ENCODE data around the gene CALN1. TPM values are rescaled to one million over a fixed set of nuclear protein-coding genes. Genes with fewer than 3 reads are reported as not detected.

The CALN1 gene
- polyA plus RNA-seq, 1 donor from 2014 or later: 7.8 TPM

DNA sequence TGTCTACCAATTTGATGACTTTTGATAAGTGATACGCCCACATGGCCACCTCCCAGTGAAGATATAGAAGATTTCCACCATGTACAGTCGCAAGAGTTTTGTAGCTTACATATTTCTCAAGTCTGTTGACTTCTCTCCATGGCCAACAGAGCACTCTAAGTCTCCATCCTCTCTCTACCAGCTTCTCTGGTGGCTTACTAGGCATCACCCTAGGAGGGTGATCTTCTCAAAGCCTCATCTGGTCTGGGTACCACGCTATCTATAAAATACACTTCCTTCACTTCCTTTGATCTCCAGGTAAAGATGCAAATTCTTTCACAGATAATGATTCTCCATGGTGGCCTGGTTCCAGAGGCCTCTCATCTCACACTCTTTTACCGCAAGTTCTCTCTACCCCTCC, 49.9 kb downstream of the CALN1 start:
- Histone ChIP-seq H3K36me3 (ENCODE audit: insufficient read depth, low read length) (no peaks in the 10 kb centered on the region), H3K4me2 (ENCODE audit: low read length) (no peak overlapping the region), H2AFZ (ENCODE audit: low read depth, low read length) (no peak overlapping the region), H3F3A (ENCODE audit: insufficient read depth, low read length, poor library complexity, severe bottlenecking) (no peaks in the 10 kb centered on the region), H3K4me3 (ENCODE audit: low read length) (no peak overlapping the region), H3K27me3 (ENCODE audit: insufficient read depth, low read depth, low read length) (no peaks in the 10 kb centered on the region), H3K27ac (ENCODE audit: low read length) (no peak overlapping the region), H3K9me2 (ENCODE audit: insufficient read depth, low read length) (no peaks in the 10 kb centered on the region), H4K20me1 (ENCODE audit: insufficient read depth) (no peaks in the 10 kb centered on the region), H3K9ac (ENCODE audit: low read length) (no peak overlapping the region), H3K9me3 (ENCODE audit: low read length) (no peaks in the 10 kb centered on the region), H3K79me2 (replicated peaks; ENCODE audit: insufficient read depth, low read length) (no peaks in the 10 kb centered on the region)
- TF ChIP-seq, protein P1, sequence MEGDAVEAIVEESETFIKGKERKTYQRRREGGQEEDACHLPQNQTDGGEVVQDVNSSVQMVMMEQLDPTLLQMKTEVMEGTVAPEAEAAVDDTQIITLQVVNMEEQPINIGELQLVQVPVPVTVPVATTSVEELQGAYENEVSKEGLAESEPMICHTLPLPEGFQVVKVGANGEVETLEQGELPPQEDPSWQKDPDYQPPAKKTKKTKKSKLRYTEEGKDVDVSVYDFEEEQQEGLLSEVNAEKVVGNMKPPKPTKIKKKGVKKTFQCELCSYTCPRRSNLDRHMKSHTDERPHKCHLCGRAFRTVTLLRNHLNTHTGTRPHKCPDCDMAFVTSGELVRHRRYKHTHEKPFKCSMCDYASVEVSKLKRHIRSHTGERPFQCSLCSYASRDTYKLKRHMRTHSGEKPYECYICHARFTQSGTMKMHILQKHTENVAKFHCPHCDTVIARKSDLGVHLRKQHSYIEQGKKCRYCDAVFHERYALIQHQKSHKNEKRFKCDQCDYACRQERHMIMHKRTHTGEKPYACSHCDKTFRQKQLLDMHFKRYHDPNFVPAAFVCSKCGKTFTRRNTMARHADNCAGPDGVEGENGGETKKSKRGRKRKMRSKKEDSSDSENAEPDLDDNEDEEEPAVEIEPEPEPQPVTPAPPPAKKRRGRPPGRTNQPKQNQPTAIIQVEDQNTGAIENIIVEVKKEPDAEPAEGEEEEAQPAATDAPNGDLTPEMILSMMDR (IDR thresholded peaks at IDR 0.05; ENCODE audit: poor library complexity, severe bottlenecking): no peak
- TF ChIP-seq, protein P2, sequence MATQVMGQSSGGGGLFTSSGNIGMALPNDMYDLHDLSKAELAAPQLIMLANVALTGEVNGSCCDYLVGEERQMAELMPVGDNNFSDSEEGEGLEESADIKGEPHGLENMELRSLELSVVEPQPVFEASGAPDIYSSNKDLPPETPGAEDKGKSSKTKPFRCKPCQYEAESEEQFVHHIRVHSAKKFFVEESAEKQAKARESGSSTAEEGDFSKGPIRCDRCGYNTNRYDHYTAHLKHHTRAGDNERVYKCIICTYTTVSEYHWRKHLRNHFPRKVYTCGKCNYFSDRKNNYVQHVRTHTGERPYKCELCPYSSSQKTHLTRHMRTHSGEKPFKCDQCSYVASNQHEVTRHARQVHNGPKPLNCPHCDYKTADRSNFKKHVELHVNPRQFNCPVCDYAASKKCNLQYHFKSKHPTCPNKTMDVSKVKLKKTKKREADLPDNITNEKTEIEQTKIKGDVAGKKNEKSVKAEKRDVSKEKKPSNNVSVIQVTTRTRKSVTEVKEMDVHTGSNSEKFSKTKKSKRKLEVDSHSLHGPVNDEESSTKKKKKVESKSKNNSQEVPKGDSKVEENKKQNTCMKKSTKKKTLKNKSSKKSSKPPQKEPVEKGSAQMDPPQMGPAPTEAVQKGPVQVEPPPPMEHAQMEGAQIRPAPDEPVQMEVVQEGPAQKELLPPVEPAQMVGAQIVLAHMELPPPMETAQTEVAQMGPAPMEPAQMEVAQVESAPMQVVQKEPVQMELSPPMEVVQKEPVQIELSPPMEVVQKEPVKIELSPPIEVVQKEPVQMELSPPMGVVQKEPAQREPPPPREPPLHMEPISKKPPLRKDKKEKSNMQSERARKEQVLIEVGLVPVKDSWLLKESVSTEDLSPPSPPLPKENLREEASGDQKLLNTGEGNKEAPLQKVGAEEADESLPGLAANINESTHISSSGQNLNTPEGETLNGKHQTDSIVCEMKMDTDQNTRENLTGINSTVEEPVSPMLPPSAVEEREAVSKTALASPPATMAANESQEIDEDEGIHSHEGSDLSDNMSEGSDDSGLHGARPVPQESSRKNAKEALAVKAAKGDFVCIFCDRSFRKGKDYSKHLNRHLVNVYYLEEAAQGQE (IDR thresholded peaks at IDR 0.05; ENCODE audit: borderline replicate concordance): no peak
- TF ChIP-seq TAF1 (IDR thresholded peaks at IDR 0.05; ENCODE audit: low read depth) (no peak), EZH2 (IDR thresholded peaks at IDR 0.05; ENCODE audit: borderline replicate concordance, insufficient read depth, low read length, poor library complexity, severe bottlenecking) (no peak), MXI1 (conservative IDR thresholded peaks at IDR 0.05; ENCODE audit: poor library complexity, severe bottlenecking) (no peak)

DNA sequence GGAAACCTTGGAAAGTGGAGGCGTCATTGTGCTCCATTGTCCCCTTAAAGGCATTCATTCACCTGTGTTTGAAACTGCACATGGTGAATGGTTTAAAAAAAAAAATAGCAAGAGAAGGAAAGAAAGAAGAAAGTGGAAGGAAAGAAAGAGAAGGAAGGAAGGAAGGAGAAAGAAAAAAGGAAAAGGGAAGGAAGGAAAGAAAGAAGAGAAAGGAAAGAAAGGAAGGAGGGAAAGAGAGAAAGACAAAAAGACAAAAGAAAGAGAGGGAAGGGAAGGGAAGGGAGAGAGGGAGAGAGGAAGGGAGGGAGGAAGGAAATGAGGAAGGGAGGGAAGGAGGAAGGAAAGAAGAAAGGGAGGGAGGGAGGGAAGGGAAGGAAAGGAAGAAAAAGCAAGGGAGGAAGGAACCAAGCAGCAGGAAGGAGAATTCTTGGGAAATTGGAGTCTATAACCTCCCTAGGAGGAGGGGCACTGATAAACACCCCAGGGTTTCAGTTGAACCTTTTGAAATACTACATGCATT, 66.9 kb downstream of the CALN1 start:
- TF ChIP-seq EP300 (conservative IDR thresholded peaks at IDR 0.05; ENCODE audit: poor library complexity, severe bottlenecking) (no peak), MXI1 (conservative IDR thresholded peaks at IDR 0.05; ENCODE audit: poor library complexity, severe bottlenecking) (no peak), POLR2AphosphoS5 (IDR thresholded peaks at IDR 0.05) (no peak), RAD21 (conservative IDR thresholded peaks at IDR 0.05) (no peak), TAF1 (IDR thresholded peaks at IDR 0.05; ENCODE audit: low read depth) (no peak), EZH2 (IDR thresholded peaks at IDR 0.05; ENCODE audit: borderline replicate concordance, insufficient read depth, low read length, poor library complexity, severe bottlenecking) (no peak), SMC3 (conservative IDR thresholded peaks at IDR 0.05; ENCODE audit: poor library complexity) (no peak)
- TF ChIP-seq, protein P2 (IDR thresholded peaks at IDR 0.05; ENCODE audit: borderline replicate concordance): no peak
- TF ChIP-seq, protein P1 (IDR thresholded peaks at IDR 0.05; ENCODE audit: poor library complexity, severe bottlenecking): no peak
- no peak overlapping the region for H2AFZ ChIP-seq (ENCODE audit: low read depth, low read length)
- H3K4me3 ChIP-seq (ENCODE audit: low read length): no peak overlapping the region

More for the DNA sequence above, 66.9 kb downstream of the CALN1 start:
- Histone ChIP-seq H4K20me1 (ENCODE audit: insufficient read depth) (no peaks in the 10 kb centered on the region), H3K27me3 (ENCODE audit: insufficient read depth, low read depth, low read length) (no peaks in the 10 kb centered on the region), H3K79me2 (replicated peaks; ENCODE audit: insufficient read depth, low read length) (no peaks in the 10 kb centered on the region), H3F3A (ENCODE audit: insufficient read depth, low read length, poor library complexity, severe bottlenecking) (no peaks in the 10 kb centered on the region), H3K36me3 (ENCODE audit: insufficient read depth, low read length) (no peaks in the 10 kb centered on the region), H3K4me2 (ENCODE audit: low read length) (no peak overlapping the region), H3K9me3 (ENCODE audit: low read length) (no peaks in the 10 kb centered on the region), H3K9ac (ENCODE audit: low read length) (no peak overlapping the region), H3K27ac (ENCODE audit: low read length) (no peak overlapping the region), H3K9me2 (ENCODE audit: insufficient read depth, low read length) (no peaks in the 10 kb centered on the region)

Measured in neural cell (in vitro differentiated cells).